ENCODE data around the gene SUPT20H. TPM values are rescaled to one million over a fixed set of nuclear protein-coding genes. Genes with fewer than 3 reads are reported as not detected.

Gene SUPT20H
- total and polyA plus RNA-seq, 2 donors (not counting 3 experiments of a cell fraction or from before 2014, with no cell fraction given): 47.2 to 70.7 TPM

DNA sequence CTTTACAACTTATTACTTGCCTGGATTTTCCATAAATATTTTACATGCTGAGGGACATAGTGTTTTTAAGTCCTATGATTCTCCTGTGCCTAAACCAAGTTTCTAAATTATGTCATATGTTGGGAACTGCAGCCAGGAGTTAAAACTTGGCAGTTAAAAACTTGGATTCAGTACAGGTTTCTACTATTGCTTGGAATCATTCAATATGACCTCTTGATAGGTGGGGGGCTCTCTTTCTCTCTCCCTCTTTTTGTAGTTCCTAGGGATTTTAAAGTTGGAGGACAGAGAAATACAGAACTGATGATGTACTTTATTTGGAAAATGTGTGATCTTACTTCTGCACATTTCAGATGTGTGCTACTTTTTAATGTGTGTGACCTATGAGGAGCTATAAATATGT is 41.2 kb upstream of the SUPT20H start:
- TF ChIP-seq JUN (IDR thresholded peaks at IDR 0.05; ENCODE audit: borderline replicate concordance, insufficient read depth, insufficient read length, low read depth): no peak
- TF ChIP-seq CTCF (IDR thresholded peaks at IDR 0.05; ENCODE audit: extremely low read depth in 1 of 2, insufficient read depth in 1 of 2, low read depth in 1 of 2, low read length in 2 of 2): no peak
- no peak for TF ChIP-seq FOS (IDR thresholded peaks at IDR 0.05; ENCODE audit: borderline replicate concordance, insufficient read depth, low read length)
- TF ChIP-seq POLR2AphosphoS5 (IDR thresholded peaks at IDR 0.05; ENCODE audit: insufficient read depth, low read depth, low read length): no peak
- no peak for TF ChIP-seq POLR2A (IDR thresholded peaks at IDR 0.05; ENCODE audit: low read depth, low read length)
- no peak for TF ChIP-seq GATA2 (IDR thresholded peaks at IDR 0.05; ENCODE audit: insufficient read depth, insufficient read length, low read depth, low read length)
- no peak for TF ChIP-seq MYC (IDR thresholded peaks at IDR 0.05; ENCODE audit: low read depth, low read length)
- TF ChIP-seq EZH2 (IDR thresholded peaks at IDR 0.05; ENCODE audit: borderline replicate concordance, low read depth, low read length, severe bottlenecking): no peak
- TF ChIP-seq, protein P1, sequence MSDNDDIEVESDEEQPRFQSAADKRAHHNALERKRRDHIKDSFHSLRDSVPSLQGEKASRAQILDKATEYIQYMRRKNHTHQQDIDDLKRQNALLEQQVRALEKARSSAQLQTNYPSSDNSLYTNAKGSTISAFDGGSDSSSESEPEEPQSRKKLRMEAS (IDR thresholded peaks at IDR 0.05; ENCODE audit: insufficient read depth, insufficient read length): no peak
- Histone ChIP-seq H4K20me1 (replicated peaks; ENCODE audit: control insufficient read depth, extremely low read depth, insufficient read depth, low read length) (no peaks in the 10 kb centered on the region), H3K79me2 (ENCODE audit: control insufficient read depth, insufficient read depth, low read length) (no peaks in the 10 kb centered on the region), H3K9me3 (replicated peaks; ENCODE audit: control insufficient read depth, insufficient read depth, low read length) (no peaks in the 10 kb centered on the region), H3K36me3 (ENCODE audit: control insufficient read depth in 2 of 2, extremely low read depth in 1 of 2, insufficient read depth in 2 of 2, low read length in 2 of 2) (no peaks in the 10 kb centered on the region), H3K9ac (replicated peaks; ENCODE audit: extremely low read depth, insufficient read depth, low read length) (no peak overlapping the region), H3K27me3 (ENCODE audit: control insufficient read depth in 2 of 2, insufficient read depth in 2 of 2, low read length in 2 of 2) (peaks cover 0 to 2% of the 10 kb centered on the region in 2 experiments), H3K4me1 (ENCODE audit: control insufficient read depth, extremely low read depth, insufficient read depth, low read length) (no peaks in the 10 kb centered on the region), H2AFZ (ENCODE audit: low read depth, low read length) (no peak overlapping the region), H3K4me3 (replicated peaks in 1 of 3; ENCODE audit: insufficient read depth in 1 of 3, low read depth in 1 of 3, low read length in 3 of 3) (no peak overlapping the region), H3K4me2 (ENCODE audit: insufficient read depth, low read length) (no peak overlapping the region), H3K9me1 (replicated peaks; ENCODE audit: control insufficient read depth, extremely low read depth, insufficient read depth, low read length) (no peaks in the 10 kb centered on the region), H3K27ac (ENCODE audit: insufficient read depth, low read depth, low read length) (no peak overlapping the region)
- FAIRE-seq (no peak), DNase-seq (ENCODE audit: low read depth, low spot score) (no peak)
- CTCF ChIA-PET: no interaction called here
- POLR2A ChIA-PET: no interaction called here
- BruUV-seq (replicated peaks): no TSS peak
- dilution Hi-C loops (cut with MboI; ENCODE audit: extremely low pct_ligation_motif_present, low sequenced_read_pairs) (no loop called here), intact Hi-C loops (cut with micrococcal nuclease) (loop anchor here (10.0 kb wide), 1 partner anchor 944 kb away; no protein-coding TSS in a partner anchor)
